H9 (cell line): ENCODE data around the gene HERC4. TPM values are rescaled to one million over a fixed set of nuclear protein-coding genes. Genes with fewer than 3 reads are reported as not detected.

Experiments
- DNase-seq: peaks from one replicate; pipeline ENCODE4 v3.0.0-alpha.2; 2017
- H2AFZ ChIP-seq: one replicate; pipeline ENCODE4 v1.6.1; 2013; ENCODE audit warnings: mild to moderate bottlenecking, low read length, control low read depth, moderate library complexity
- H2AK5ac ChIP-seq: 2 replicates; pipeline ENCODE4 v1.6.1; 2013; ENCODE audit warnings: low read length, control low read depth, mixed read lengths; ENCODE audit not compliant: insufficient read length
- H2BK120ac ChIP-seq: one replicate; pipeline ENCODE4 v1.6.1; 2013; ENCODE audit warnings: low read depth, mild to moderate bottlenecking, low read length, control low read depth, inconsistent platforms; ENCODE audit not compliant: poor library complexity, severe bottlenecking
- H2BK12ac ChIP-seq: 2 replicates; pipeline ENCODE4 v1.6.1; 2013; ENCODE audit warnings: low read length, control low read depth, mixed read lengths, low read depth; ENCODE audit not compliant: insufficient read length
- H2BK15ac ChIP-seq: 2 replicates; pipeline ENCODE4 v1.6.1; 2013; ENCODE audit warnings: low read depth, low read length, control low read depth
- H2BK20ac ChIP-seq: one replicate; pipeline ENCODE4 v1.6.1; 2013; ENCODE audit warnings: low read depth, mild to moderate bottlenecking, low read length, control low read depth, inconsistent platforms; ENCODE audit not compliant: poor library complexity, severe bottlenecking
- H2BK5ac ChIP-seq: 2 replicates; pipeline ENCODE4 v1.6.1; 2013; ENCODE audit warnings: low read length, control low read depth, mixed read lengths; ENCODE audit not compliant: insufficient read length
- H3K14ac ChIP-seq: 2 replicates; pipeline ENCODE4 v1.6.1; 2013; ENCODE audit warnings: low read length, control low read depth; ENCODE audit not compliant: insufficient read depth
- H3K18ac ChIP-seq: 2 replicates; pipeline ENCODE4 v1.6.1; 2013; ENCODE audit warnings: low read depth, mild to moderate bottlenecking, mixed read lengths, low read length, control low read depth; ENCODE audit not compliant: insufficient read length
- H3K23ac ChIP-seq: 2 replicates; pipeline ENCODE4 v1.6.1; 2013; ENCODE audit warnings: low read length, control low read depth, mixed read lengths, low read depth; ENCODE audit not compliant: insufficient read length
- H3K23me2 ChIP-seq: 2 replicates; pipeline ENCODE4 v1.6.1; 2013; ENCODE audit warnings: low read depth, mild to moderate bottlenecking, mixed read lengths, low read length, control low read depth; ENCODE audit not compliant: insufficient read length, poor library complexity, severe bottlenecking
- H3K27ac ChIP-seq: 2 replicates; pipeline ENCODE4 v1.5.1; 2013; ENCODE audit warnings: low read length, control low read depth, mixed read lengths, low read depth; ENCODE audit not compliant: insufficient read length
- H3K27me3 ChIP-seq: 2 replicates; pipeline ENCODE4 v1.6.1; 2013; ENCODE audit warnings: low read length, control low read depth, inconsistent platforms; ENCODE audit not compliant: insufficient read depth
- H3K4ac ChIP-seq: 2 replicates; pipeline ENCODE4 v1.6.1; 2013; ENCODE audit warnings: low read depth, mild to moderate bottlenecking, control low read depth, inconsistent platforms, low read length, moderate library complexity
- H3K4me1 ChIP-seq: 2 replicates; pipeline ENCODE4 v1.6.1; 2013; ENCODE audit warnings: low read length, control low read depth, inconsistent platforms; ENCODE audit not compliant: insufficient read depth
- H3K4me2 ChIP-seq: 2 replicates; pipeline ENCODE4 v1.6.1; 2013; ENCODE audit warnings: low read length, control low read depth, mixed read lengths; ENCODE audit not compliant: insufficient read length, insufficient read depth
- H3K56ac ChIP-seq: 2 replicates; pipeline ENCODE4 v1.6.1; 2013; ENCODE audit warnings: low read depth, mild to moderate bottlenecking, mixed read lengths, low read length, control low read depth; ENCODE audit not compliant: insufficient read length
- H3K79me1 ChIP-seq: 2 replicates; pipeline ENCODE4 v1.6.1; 2013; ENCODE audit warnings: low read depth, mild to moderate bottlenecking, moderate library complexity, low read length, control low read depth, inconsistent platforms; ENCODE audit not compliant: insufficient read depth, poor library complexity, severe bottlenecking
- H3K79me2 ChIP-seq: 2 replicates; pipeline ENCODE4 v1.6.1; 2013; ENCODE audit warnings: low read length, control low read depth, inconsistent platforms; ENCODE audit not compliant: insufficient read depth
- H3K9ac ChIP-seq: 2 replicates; pipeline ENCODE4 v1.6.1; 2013; ENCODE audit warnings: low read length, control low read depth, mixed read lengths; ENCODE audit not compliant: insufficient read length; ENCODE audit errors: extremely low read depth
- H3K9me3 ChIP-seq: one replicate; pipeline ENCODE4 v1.6.1; 2013; ENCODE audit warnings: low read depth, low read length, inconsistent platforms; ENCODE audit not compliant: control insufficient read depth
- H3T11ph ChIP-seq: one replicate; pipeline ENCODE4 v1.6.1; 2013; ENCODE audit warnings: mild to moderate bottlenecking, low read length, control low read depth, inconsistent platforms
- H4K20me1 ChIP-seq: one replicate; pipeline ENCODE4 v1.6.1; 2013; ENCODE audit not compliant: control insufficient read depth, insufficient read length, insufficient read depth
- H4K5ac ChIP-seq: 2 replicates; pipeline ENCODE4 v1.6.1; 2013; ENCODE audit warnings: low read depth, mild to moderate bottlenecking, mixed read lengths, low read length, control low read depth; ENCODE audit not compliant: insufficient read length
- H4K8ac ChIP-seq: replicated peaks from 2 replicates; pipeline ENCODE4 v1.6.1; 2013; ENCODE audit warnings: low read length, control low read depth, mixed read lengths, low read depth; ENCODE audit not compliant: insufficient read length
- H4K91ac ChIP-seq: 2 replicates; pipeline ENCODE4 v1.6.1; 2013; ENCODE audit warnings: low read depth, mild to moderate bottlenecking, moderate library complexity, mixed read lengths, low read length, control low read depth; ENCODE audit not compliant: insufficient read length
- H3K27ac Mint-ChIP-seq, 3 experiments: 2 replicates in 2 of 3; 3 replicates in 1 of 3; pipeline ENCODE4 v1.8.0; 2020 to 2021; ENCODE audit warnings: mixed read lengths in 3 of 3, mild to moderate bottlenecking in 1 of 3, moderate library complexity in 1 of 3
- H3K27me3 Mint-ChIP-seq: 2 replicates; pipeline ENCODE4 v1.8.0; 2021; ENCODE audit warnings: low read depth, mild to moderate bottlenecking, moderate library complexity, mixed read lengths
- H3K36me3 Mint-ChIP-seq, 3 experiments: 2 replicates in 2 of 3; 3 replicates in 1 of 3; pipeline ENCODE4 v1.8.0; 2020 to 2021; ENCODE audit warnings: low read depth in 3 of 3, mixed read lengths in 3 of 3; ENCODE audit not compliant: insufficient read depth in 1 of 3
- H3K4me1 Mint-ChIP-seq, 2 experiments: 2 replicates each; pipeline ENCODE4 v1.8.0; 2020; ENCODE audit warnings: mixed read lengths in 2 of 2
- H3K4me3 Mint-ChIP-seq, 2 experiments: 2 replicates in 1 of 2; 3 replicates in 1 of 2; pipeline ENCODE4 v1.8.0; 2020 to 2021; ENCODE audit warnings: mild to moderate bottlenecking in 2 of 2, mixed read lengths in 2 of 2, moderate library complexity in 1 of 2
- H3K9me3 Mint-ChIP-seq, 2 experiments: 2 replicates in 1 of 2; 3 replicates in 1 of 2; pipeline ENCODE4 v1.8.0; 2020; ENCODE audit warnings: mild to moderate bottlenecking in 2 of 2, mixed read lengths in 2 of 2, moderate library complexity in 1 of 2
- WGBS: extraction: QIAGEN DNeasy Blood & Tissue Kit; methylation state at CpG from one replicate; pipeline ENCODE4 v1.1.7; 2013; ENCODE audit warnings: missing lambda C conversion rate, low lambda C conversion rate, mixed read lengths; ENCODE audit not compliant: insufficient read length; ENCODE audit errors: extremely low coverage; 5-methylcytosine and 5-hydroxymethylcytosine counted together
- total RNA-seq: library from RNA; stranded (reverse); gene quantifications from 2 replicates; pipeline ENCODE4 v1.2.1, GENCODE V29; 2021
- TF ChIP-seq, protein P1 (sequence below): fragments of 200-600 bp; sonication (generic); conservative IDR thresholded peaks from 3 replicates; pipeline ENCODE4 v1.8.0; 2021; ENCODE audit warnings: antibody characterized with exemption, mild to moderate bottlenecking

Gene HERC4
- total RNA-seq, 1 experiment from 2014 or later, result 24.5 TPM

DNA sequence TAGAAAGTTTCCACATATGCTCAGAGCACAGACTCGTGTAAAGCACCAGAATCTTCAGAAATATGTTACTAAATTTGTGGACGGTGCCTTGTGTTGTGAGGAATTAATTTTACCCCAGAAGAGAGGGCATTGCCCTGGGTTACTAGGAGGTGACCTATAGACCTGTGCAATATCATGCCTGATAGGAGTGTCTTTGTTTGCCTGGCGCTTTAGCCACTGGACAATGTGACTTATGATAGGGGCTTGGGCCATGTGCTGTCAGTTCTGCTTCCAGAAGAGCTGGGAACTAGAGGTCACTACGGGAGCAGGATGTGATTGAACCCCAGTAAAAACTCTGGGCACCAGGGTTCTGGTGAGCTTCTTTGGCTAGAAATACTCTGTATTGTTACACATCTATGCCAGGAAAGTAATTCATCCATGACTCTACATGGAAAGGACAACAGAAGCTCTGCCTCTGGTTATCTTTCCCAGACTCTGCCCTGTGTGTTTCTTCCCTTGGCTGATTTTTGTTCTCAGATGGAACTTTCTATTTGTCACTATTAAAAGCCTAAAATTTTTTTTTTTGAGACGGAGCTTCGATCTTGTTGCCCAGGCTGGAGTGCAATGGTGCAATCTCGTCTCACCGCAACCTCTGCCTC is 115.1 kb downstream of the HERC4 start:
- no peak overlapping the region for H4K91ac ChIP-seq
- TF ChIP-seq, protein P1, sequence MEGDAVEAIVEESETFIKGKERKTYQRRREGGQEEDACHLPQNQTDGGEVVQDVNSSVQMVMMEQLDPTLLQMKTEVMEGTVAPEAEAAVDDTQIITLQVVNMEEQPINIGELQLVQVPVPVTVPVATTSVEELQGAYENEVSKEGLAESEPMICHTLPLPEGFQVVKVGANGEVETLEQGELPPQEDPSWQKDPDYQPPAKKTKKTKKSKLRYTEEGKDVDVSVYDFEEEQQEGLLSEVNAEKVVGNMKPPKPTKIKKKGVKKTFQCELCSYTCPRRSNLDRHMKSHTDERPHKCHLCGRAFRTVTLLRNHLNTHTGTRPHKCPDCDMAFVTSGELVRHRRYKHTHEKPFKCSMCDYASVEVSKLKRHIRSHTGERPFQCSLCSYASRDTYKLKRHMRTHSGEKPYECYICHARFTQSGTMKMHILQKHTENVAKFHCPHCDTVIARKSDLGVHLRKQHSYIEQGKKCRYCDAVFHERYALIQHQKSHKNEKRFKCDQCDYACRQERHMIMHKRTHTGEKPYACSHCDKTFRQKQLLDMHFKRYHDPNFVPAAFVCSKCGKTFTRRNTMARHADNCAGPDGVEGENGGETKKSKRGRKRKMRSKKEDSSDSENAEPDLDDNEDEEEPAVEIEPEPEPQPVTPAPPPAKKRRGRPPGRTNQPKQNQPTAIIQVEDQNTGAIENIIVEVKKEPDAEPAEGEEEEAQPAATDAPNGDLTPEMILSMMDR, result no peak
- no peak overlapping the region for H2BK12ac ChIP-seq
- no peak for DNase-seq
- no peaks in the 10 kb centered on the region for H3K4me1 ChIP-seq
- H2BK120ac ChIP-seq, result no peak overlapping the region
- H3K27ac ChIP-seq, result no peak overlapping the region
- H3K23me2 ChIP-seq, result no peaks in the 10 kb centered on the region
- H2AFZ ChIP-seq, result no peak overlapping the region
- H3K23ac ChIP-seq, result no peak overlapping the region
- no peak overlapping the region for H2BK15ac ChIP-seq
- no peak overlapping the region for H2AK5ac ChIP-seq
- no peak overlapping the region for H4K5ac ChIP-seq
- no peak overlapping the region for H2BK20ac ChIP-seq
- H3K27ac Mint-ChIP-seq, result no peak overlapping the region
- H3K4me1 Mint-ChIP-seq, result peaks cover 11 to 12% of the 10 kb centered on the region in 2 experiments
- no CpG with 5 or more reads among the region's 8 CpGs for WGBS
- H3K4me3 Mint-ChIP-seq, result no peak overlapping the region
- peaks cover 0 to 12% (median 10%) of the 10 kb centered on the region in 3 experiments; a peak in 4 of 7 replicates for H3K36me3 Mint-ChIP-seq
- H3K27me3 Mint-ChIP-seq, result no peaks in the 10 kb centered on the region
- no peak overlapping the region for H3K56ac ChIP-seq
- H3K18ac ChIP-seq, result no peak overlapping the region
- no peaks in the 10 kb centered on the region for H3K79me2 ChIP-seq
- H3T11ph ChIP-seq, result no peak overlapping the region
- no peak overlapping the region for H3K9ac ChIP-seq
- H3K4me2 ChIP-seq, result no peak overlapping the region
- no peaks in the 10 kb centered on the region for H3K9me3 Mint-ChIP-seq
- H3K79me1 ChIP-seq, result no peaks in the 10 kb centered on the region
- H3K27me3 ChIP-seq, result no peaks in the 10 kb centered on the region
- no peaks in the 10 kb centered on the region for H3K9me3 ChIP-seq
- H2BK5ac ChIP-seq, result no peak overlapping the region
- no peaks in the 10 kb centered on the region for H4K20me1 ChIP-seq
- H3K14ac ChIP-seq, result no peak overlapping the region
- no peak overlapping the region for H3K4ac ChIP-seq
- no peak overlapping the region for H4K8ac ChIP-seq
